Caco-2 (cell line): Measurements from ENCODE around the gene ALDH1A3. TPM values are rescaled to one million over a fixed set of nuclear protein-coding genes. Genes with fewer than 3 reads are reported as not detected.

Experiments
- BruUV-seq: library from RNA; stranded (reverse); fragments of 400-500 nt; replicated peaks from 2 replicates; lab custom pipeline; 2021; lab: Mats Ljungman, UMichigan
- CTCF ChIA-PET: fragments of 300-600 bp; sonication (Branson Sonifier 250); formaldehyde crosslinking; loops from one replicate; lab custom pipeline; 2022; ENCODE audit warnings: antibody characterized with exemption; lab: Charles Lee
- POLR2A ChIA-PET: fragments of 300-600 bp; sonication (Branson Sonifier 250); formaldehyde crosslinking; loops from one replicate; lab custom pipeline; 2022; ENCODE audit warnings: antibody characterized with exemption; lab: Charles Lee
- DNase-seq, 2 experiments: peaks; one replicate each; pipeline versions ENCODE4 v3.0.0 to v3.0.0-alpha.2; 2020 to 2022
- H3K27me3 ChIP-seq: replicated peaks from 2 replicates; pipeline ENCODE4 v1.6.0; 2011; ENCODE audit warnings: low read length; ENCODE audit not compliant: control insufficient read depth, insufficient read depth
- H3K36me3 ChIP-seq: 2 replicates; pipeline ENCODE4 v1.5.1; 2011; ENCODE audit warnings: low read length; ENCODE audit not compliant: control insufficient read depth, insufficient read depth
- H3K4me1 ChIP-seq: fragments of 250-450 bp; sonication (Bioruptor Pico); 2 replicates; pipeline ENCODE4 v1.5.1; 2020; ENCODE audit warnings: mild to moderate bottlenecking
- H3K4me3 ChIP-seq: 2 replicates; pipeline ENCODE4 v1.5.1; 2011; ENCODE audit warnings: low read depth, mild to moderate bottlenecking, control low read depth, low read length
- H3K9me3 ChIP-seq: fragments of 250-450 bp; sonication (Bioruptor Pico); 2 replicates; pipeline ENCODE4 v1.5.1; 2020; ENCODE audit warnings: mild to moderate bottlenecking, moderate library complexity
- H3K27ac Mint-ChIP-seq: one replicate; pipeline ENCODE4 v1.8.0; 2022; ENCODE audit warnings: mixed read lengths; ENCODE audit not compliant: unreplicated experiment
- H3K27me3 Mint-ChIP-seq: one replicate; pipeline ENCODE4 v1.8.0; 2022; ENCODE audit warnings: mixed read lengths; ENCODE audit not compliant: insufficient read depth, unreplicated experiment
- H3K36me3 Mint-ChIP-seq: one replicate; pipeline ENCODE4 v1.8.0; 2022; ENCODE audit warnings: mild to moderate bottlenecking, mixed read lengths; ENCODE audit not compliant: insufficient read depth, unreplicated experiment
- H3K4me1 Mint-ChIP-seq: one replicate; pipeline ENCODE4 v1.8.0; 2022; ENCODE audit warnings: low read depth, mixed read lengths; ENCODE audit not compliant: unreplicated experiment
- H3K4me3 Mint-ChIP-seq: one replicate; pipeline ENCODE4 v1.8.0; 2022; ENCODE audit warnings: mild to moderate bottlenecking, moderate library complexity, mixed read lengths; ENCODE audit not compliant: unreplicated experiment
- H3K9me3 Mint-ChIP-seq: one replicate; pipeline ENCODE4 v1.8.0; 2022; ENCODE audit warnings: mixed read lengths; ENCODE audit not compliant: unreplicated experiment
- intact Hi-C: fragments of 100-400 bp; cut with micrococcal nuclease; formaldehyde crosslinking; loops from one replicate; pipeline ENCODE4 v1.10.0; 2022; ENCODE audit not compliant: unreplicated experiment
- total RNA-seq: library from RNA; stranded (reverse); gene quantifications from 2 replicates; pipeline ENCODE4 v1.2.3, GENCODE V29; 2022
- TF ChIP-seq, protein P1 (sequence below), 2 experiments: fragments of 200-600 bp in 1 of 2; IDR thresholded peaks; 1 replicate in 1 of 2; 2 replicates in 1 of 2; pipeline versions ENCODE4 v1.5.1 to v1.8.0; 2011 to 2022; ENCODE audit warnings: antibody characterized with exemption in 1 of 2, control low read depth in 1 of 2, inconsistent platforms in 1 of 2, low read depth in 1 of 2, low read length in 1 of 2, mild to moderate bottlenecking in 1 of 2, moderate library complexity in 1 of 2; ENCODE audit not compliant: insufficient read depth in 1 of 2, severe bottlenecking in 1 of 2, unreplicated experiment in 1 of 2

ALDH1A3 gene
- total RNA-seq, 1 experiment from 2014 or later = 6.6 TPM

DNA sequence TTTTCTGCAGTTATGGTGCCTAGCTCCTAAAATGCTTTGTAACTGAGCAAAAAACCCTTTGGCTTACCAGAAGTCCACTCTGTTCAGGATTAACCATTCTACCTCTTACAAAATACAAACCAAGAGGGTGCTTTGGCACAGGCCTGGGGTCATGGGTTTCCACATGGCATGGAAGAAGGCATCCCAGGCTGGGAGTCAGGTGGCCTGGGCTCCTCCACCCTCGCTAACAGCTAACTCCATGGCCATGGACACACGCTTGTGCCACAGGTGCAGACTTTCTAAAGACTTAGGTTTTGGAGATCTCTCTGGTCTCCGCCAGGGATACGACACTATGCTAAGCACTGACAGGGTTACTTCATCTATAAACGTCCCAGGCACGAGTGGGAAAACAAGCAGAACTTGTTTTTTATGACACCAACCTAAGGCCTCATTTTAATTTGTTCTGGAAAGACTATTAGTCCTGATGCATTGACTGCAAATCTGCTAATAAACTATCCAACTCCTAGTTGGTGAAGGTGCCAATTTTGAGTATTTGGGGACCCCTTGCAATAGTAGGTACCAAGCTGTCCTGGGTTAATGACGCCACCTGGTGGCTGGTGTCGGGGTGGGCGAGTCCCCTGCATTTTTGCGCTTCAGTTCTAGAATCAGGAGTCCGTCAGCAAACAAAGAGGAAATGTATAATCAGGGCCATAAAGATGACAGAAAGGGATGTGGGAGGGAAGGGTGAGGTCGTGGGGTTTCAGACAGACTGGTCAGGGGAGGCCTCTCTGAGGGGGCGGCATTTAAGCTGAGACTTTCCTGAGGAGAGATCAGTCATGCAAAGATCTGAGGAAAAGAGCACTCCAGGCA is 10.3 kb upstream of the ALDH1A3 start:
- Mint-ChIP-seq H3K4me3 (no peak overlapping the region), H3K9me3 (no peaks in the 10 kb centered on the region), H3K36me3 (peaks cover 5% of the 10 kb centered on the region), H3K4me1 (peaks cover 5% of the 10 kb centered on the region), H3K27me3 (no peaks in the 10 kb centered on the region), H3K27ac (no peak overlapping the region)
- POLR2A ChIA-PET = no interaction called here
- H3K27me3 ChIP-seq = no peaks in the 10 kb centered on the region
- intact Hi-C loops = loop anchor here (1.0 kb wide), 1 partner anchor 197 kb away; no protein-coding TSS in a partner anchor
- peak in 1 of 2 experiments; percentile 35 for DNase-seq
- TF ChIP-seq, protein P1, sequence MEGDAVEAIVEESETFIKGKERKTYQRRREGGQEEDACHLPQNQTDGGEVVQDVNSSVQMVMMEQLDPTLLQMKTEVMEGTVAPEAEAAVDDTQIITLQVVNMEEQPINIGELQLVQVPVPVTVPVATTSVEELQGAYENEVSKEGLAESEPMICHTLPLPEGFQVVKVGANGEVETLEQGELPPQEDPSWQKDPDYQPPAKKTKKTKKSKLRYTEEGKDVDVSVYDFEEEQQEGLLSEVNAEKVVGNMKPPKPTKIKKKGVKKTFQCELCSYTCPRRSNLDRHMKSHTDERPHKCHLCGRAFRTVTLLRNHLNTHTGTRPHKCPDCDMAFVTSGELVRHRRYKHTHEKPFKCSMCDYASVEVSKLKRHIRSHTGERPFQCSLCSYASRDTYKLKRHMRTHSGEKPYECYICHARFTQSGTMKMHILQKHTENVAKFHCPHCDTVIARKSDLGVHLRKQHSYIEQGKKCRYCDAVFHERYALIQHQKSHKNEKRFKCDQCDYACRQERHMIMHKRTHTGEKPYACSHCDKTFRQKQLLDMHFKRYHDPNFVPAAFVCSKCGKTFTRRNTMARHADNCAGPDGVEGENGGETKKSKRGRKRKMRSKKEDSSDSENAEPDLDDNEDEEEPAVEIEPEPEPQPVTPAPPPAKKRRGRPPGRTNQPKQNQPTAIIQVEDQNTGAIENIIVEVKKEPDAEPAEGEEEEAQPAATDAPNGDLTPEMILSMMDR (IDR thresholded peaks at IDR 0.05; ENCODE audit: insufficient read depth in 1 of 2, low read depth in 1 of 2, low read length in 1 of 2, severe bottlenecking in 1 of 2, unreplicated experiment in 1 of 2) = peak; percentile 27 to 46
- no peak overlapping the region for H3K4me3 ChIP-seq
- 0 out of 2 replicates have a peak, but pooled peaks cover 8% of the 10 kb centered on the region for H3K4me1 ChIP-seq
- BruUV-seq = no TSS peak
- peaks cover 7% of the 10 kb centered on the region; the same call in 1 of the 2 replicates for H3K9me3 ChIP-seq
- CTCF ChIA-PET = no interaction called here
- H3K36me3 ChIP-seq = no peaks in the 10 kb centered on the region

DNA sequence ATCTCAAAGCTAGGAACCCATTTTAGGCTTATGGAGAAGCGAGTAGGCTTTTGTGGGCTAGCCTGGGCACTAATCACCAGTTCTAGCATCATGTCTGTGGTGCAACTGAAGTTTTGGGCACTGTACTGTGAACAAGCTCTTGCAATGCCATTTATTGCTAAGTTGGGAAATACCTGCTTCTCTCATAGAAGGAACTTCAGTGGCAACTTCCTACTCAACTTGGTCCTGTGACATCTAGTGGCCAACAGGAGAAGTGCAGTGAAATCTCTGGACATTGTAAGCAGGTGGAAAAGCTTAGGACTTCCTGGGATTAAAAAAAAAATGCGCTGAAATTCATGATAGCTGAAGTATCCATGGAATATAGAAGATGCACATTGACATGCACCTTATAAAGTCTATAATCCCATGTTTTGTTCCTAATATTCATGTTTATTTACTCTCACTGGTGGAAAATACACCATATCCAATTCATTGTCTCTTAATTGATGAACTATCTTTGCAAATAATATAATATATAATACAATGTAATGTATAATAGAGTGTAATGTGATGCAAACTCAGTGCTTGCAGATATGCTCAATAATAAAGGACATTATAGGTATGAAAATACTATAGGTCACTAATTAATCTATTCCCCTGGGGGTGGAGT is 6.5 kb upstream of the ALDH1A3 start:
- BruUV-seq = no TSS peak
- Mint-ChIP-seq H3K4me3 (no peak overlapping the region), H3K27ac (no peak overlapping the region), H3K9me3 (no peaks in the 10 kb centered on the region), H3K36me3 (peaks cover 2% of the 10 kb centered on the region), H3K4me1 (peaks cover 5% of the 10 kb centered on the region), H3K27me3 (no peaks in the 10 kb centered on the region)
- Histone ChIP-seq H3K9me3 (peaks cover 7% of the 10 kb centered on the region; the same call in 1 of the 2 replicates), H3K4me3 (no peak overlapping the region), H3K36me3 (no peaks in the 10 kb centered on the region), H3K27me3 (no peaks in the 10 kb centered on the region), H3K4me1 (peaks cover 8% of the 10 kb centered on the region; the same call in 1 of the 2 replicates)
- peak; percentile 71 to 77 for DNase-seq
- intact Hi-C loops = loop anchor here (1.0 to 5.0 kb wide), 6 partner anchors 24 to 246 kb away; no protein-coding TSS in a partner anchor
- ChIA-PET CTCF (interaction anchor here (0.6 to 1.3 kb wide), 9 partner anchors 9 to 523 kb away, joined by 3 to 10 read pairs (median 3); no protein-coding TSS in a partner anchor), POLR2A (no interaction called here)
- TF ChIP-seq, protein P1 (IDR thresholded peaks at IDR 0.05; ENCODE audit: insufficient read depth in 1 of 2, low read depth in 1 of 2, low read length in 1 of 2, severe bottlenecking in 1 of 2, unreplicated experiment in 1 of 2) = peak; percentile 70 to 82

DNA sequence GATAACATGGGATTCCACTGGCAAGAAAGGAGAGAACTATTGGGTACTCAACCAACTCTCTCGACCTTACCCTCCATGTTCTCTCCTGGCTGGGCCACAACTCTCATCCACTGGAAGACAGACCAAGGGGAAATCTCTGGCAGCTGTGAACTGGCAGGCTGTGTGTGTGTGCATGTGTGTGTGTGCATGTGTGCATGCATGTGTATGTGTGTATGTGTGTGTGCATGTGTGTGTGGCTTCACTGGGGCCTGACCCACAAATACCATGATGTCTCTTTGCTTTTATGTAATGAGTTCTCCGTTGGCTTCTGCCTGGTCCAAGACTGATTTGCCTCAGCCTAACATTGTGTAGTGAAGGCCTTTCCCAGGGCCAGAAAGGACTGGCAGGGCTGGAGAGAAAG is 4.1 kb upstream of the ALDH1A3 start:
- Mint-ChIP-seq H3K4me3 (no peak overlapping the region), H3K27ac (no peak overlapping the region), H3K9me3 (no peaks in the 10 kb centered on the region), H3K4me1 (no peaks in the 10 kb centered on the region), H3K36me3 (no peaks in the 10 kb centered on the region), H3K27me3 (no peaks in the 10 kb centered on the region)
- CTCF ChIA-PET = interaction anchor here (2.0 kb wide), 1 partner anchor 204 kb away, joined by 7 read pairs; no protein-coding TSS in a partner anchor
- H3K36me3 ChIP-seq = no peaks in the 10 kb centered on the region
- intact Hi-C loops = no loop called here
- H3K27me3 ChIP-seq = no peaks in the 10 kb centered on the region
- no TSS peak for BruUV-seq
- no peaks in the 10 kb centered on the region for H3K9me3 ChIP-seq
- DNase-seq = no peak
- POLR2A ChIA-PET = no interaction called here
- no peak overlapping the region for H3K4me3 ChIP-seq
- TF ChIP-seq, protein P1 (IDR thresholded peaks at IDR 0.05; ENCODE audit: insufficient read depth in 1 of 2, low read depth in 1 of 2, low read length in 1 of 2, severe bottlenecking in 1 of 2, unreplicated experiment in 1 of 2) = no peak
- H3K4me1 ChIP-seq = peaks cover 5% of the 10 kb centered on the region; the same call in 1 of the 2 replicates
